ENCODE measurements around the gene MB21D2.

Gene MB21D2

GRCh38 chr3:192862408-192863090 lies 55.1 kb downstream of the MB21D2 start:
- TF ChIP-seq CTCF (conservative IDR thresholded peaks at IDR 0.05; ENCODE audit: low read depth, low read length) = no peak
- no peak for DNase-seq (ENCODE audit: low read depth)
- H3K4me3 ChIP-seq (ENCODE audit: low read depth, low read length) = no peak overlapping the region

GRCh38 chr3:192861972-192862371 lies 55.7 kb downstream of the MB21D2 start:
- no peak for DNase-seq (ENCODE audit: low read depth)
- H3K4me3 ChIP-seq (ENCODE audit: low read depth, low read length) = no peak overlapping the region
- TF ChIP-seq CTCF (conservative IDR thresholded peaks at IDR 0.05; ENCODE audit: low read depth, low read length) = no peak

GRCh38 chr3:192860454-192860853 lies 57.2 kb downstream of the MB21D2 start:
- no peak overlapping the region for H3K4me3 ChIP-seq (ENCODE audit: low read depth, low read length)
- no peak for DNase-seq (ENCODE audit: low read depth)
- no peak for TF ChIP-seq CTCF (conservative IDR thresholded peaks at IDR 0.05; ENCODE audit: low read depth, low read length)

GRCh38 chr3:192858849-192859585 lies 58.6 kb downstream of the MB21D2 start:
- no peak overlapping the region for H3K4me3 ChIP-seq (ENCODE audit: low read depth, low read length)
- DNase-seq (ENCODE audit: low read depth) = no peak
- TF ChIP-seq CTCF (conservative IDR thresholded peaks at IDR 0.05; ENCODE audit: low read depth, low read length) = no peak

GRCh38 chr3:192857260-192857661 lies 60.4 kb downstream of the MB21D2 start:
- TF ChIP-seq CTCF (conservative IDR thresholded peaks at IDR 0.05; ENCODE audit: low read depth, low read length) = no peak
- H3K4me3 ChIP-seq (ENCODE audit: low read depth, low read length) = no peak overlapping the region

GRCh38 chr3:192855434-192855833 lies 62.2 kb downstream of the MB21D2 start:
- TF ChIP-seq CTCF (conservative IDR thresholded peaks at IDR 0.05; ENCODE audit: low read depth, low read length) = no peak
- no peak for DNase-seq (ENCODE audit: low read depth)
- no peak overlapping the region for H3K4me3 ChIP-seq (ENCODE audit: low read depth, low read length)

More at GRCh38 chr3:192857260-192857661, 60.4 kb downstream of the MB21D2 start:
- DNase-seq (ENCODE audit: low read depth) = no peak
